Transverse colon (tissue), 4 donors: ENCODE measurements around the gene ENAH. TPM values are rescaled to one million over a fixed set of nuclear protein-coding genes. Genes with fewer than 3 reads are reported as not detected.

Experiments used
- DNase-seq: peaks from one replicate; pipeline ENCODE4 v3.0.0-alpha.2; 2019
- H3K27ac ChIP-seq, 4 donors: fragments of 200-600 bp; sonication (generic); 2 replicates each; pipeline ENCODE4 v1.5.1; 2016 to 2018; ENCODE audit warnings: inconsistent platforms in 4 of 4
- H3K27me3 ChIP-seq: fragments of 200-600 bp; sonication (generic); 2 replicates; pipeline ENCODE4 v1.5.1; 2017; ENCODE audit warnings: inconsistent platforms
- H3K36me3 ChIP-seq, 4 donors: fragments of 200-600 bp; sonication (generic); 2 replicates each; pipeline ENCODE4 v1.5.1; 2017 to 2019; ENCODE audit warnings: inconsistent platforms in 4 of 4
- H3K4me1 ChIP-seq, 4 donors: fragments of 200-600 bp; sonication (generic); 2 replicates each; pipeline ENCODE4 v1.5.1; 2017 to 2020; ENCODE audit warnings: inconsistent platforms in 4 of 4
- H3K4me3 ChIP-seq, 4 donors: fragments of 200-600 bp; sonication (generic); 1 replicate in 1 of 4; 2 replicates in 3 of 4; pipeline versions ENCODE4 v1.5.1 to v1.6.1; 2017 to 2019; ENCODE audit warnings: inconsistent platforms in 4 of 4
- H3K9me3 ChIP-seq, 2 donors: fragments of 200-600 bp; sonication (generic); 2 replicates each; pipeline ENCODE4 v1.5.1; 2017 to 2019; ENCODE audit warnings: inconsistent platforms in 2 of 2
- CTCF ChIP-seq, 5 experiments: fragments of 200-600 bp in 3 of 5; fragments of 450-650 bp in 2 of 5; sonication (generic) in 3 of 5; IDR thresholded peaks; 1 replicate in 2 of 5; 2 replicates in 3 of 5; pipeline ENCODE4 v1.5.1; 2016 to 2017; ENCODE audit warnings: antibody characterized with exemption in 5 of 5, inconsistent platforms in 3 of 5, mild to moderate bottlenecking in 2 of 5, moderate library complexity in 1 of 5
- EP300 ChIP-seq: sonication (generic); formaldehyde crosslinking; IDR thresholded peaks from one replicate; pipeline ENCODE4 v1.6.1; 2017; ENCODE audit warnings: antibody characterized with exemption, low read depth
- POLR2A ChIP-seq: fragments of 450-650 bp; IDR thresholded peaks from one replicate; pipeline ENCODE4 v1.6.1; 2016; ENCODE audit warnings: antibody characterized with exemption, mild to moderate bottlenecking, moderate library complexity
- POLR2AphosphoS5 ChIP-seq, 3 donors: sonication (generic); formaldehyde crosslinking; IDR thresholded peaks; one replicate each; pipeline ENCODE4 v1.6.1; 2016; ENCODE audit warnings: antibody characterized with exemption in 3 of 3
- WGBS, 2 donors: methylation state at CpG; one replicate each; pipeline ENCODE4 v1.1.5; 2018; ENCODE audit warnings: low coverage in 1 of 2; 5-methylcytosine and 5-hydroxymethylcytosine counted together
- in situ Hi-C, 4 donors: fragments of 200-750 bp; cut with MboI; loops; one replicate each; pipeline versions ENCODE4 v1.15.0 to v1.15.1; 2017; ENCODE audit warnings: low sequenced_read_pairs in 3 of 4, low pct_ligation_motif_present in 1 of 4, low pct_unique_long_range_greater_than_20kb in 1 of 4
- intact Hi-C: fragments of 100-400 bp; cut with DNase I; formaldehyde crosslinking; loops from one replicate; pipeline ENCODE4 v1.15.1; 2023; ENCODE audit warnings: low total_unique reads
- total RNA-seq, 4 donors: library from RNA; depleted of rRNA; stranded (reverse); fragments of >200 nt; gene quantifications; one replicate each; pipeline ENCODE4 v1.1.0, GENCODE V29; 2016

ENAH gene
- total RNA-seq, 4 donors from 2014 or later, result 14.7 to 140 (median 33.9) TPM

- H3K9me3 ChIP-seq, result no peaks in the 10 kb centered on the region
- whole genome bisulfite sequencing, 2 donors, result 89 to 90% methylated on average over 4 to 24 of the region's 25 CpGs
- peak overlapping the region; percentile 8 to 93 (median 90) for H3K27ac ChIP-seq
- in situ Hi-C loops (no loop called here), intact Hi-C loops (no loop called here)
- H3K36me3 ChIP-seq, result no peaks in the 10 kb centered on the region
- DNase-seq, result peak; percentile 7
- TF ChIP-seq POLR2AphosphoS5 (IDR thresholded peaks at IDR 0.05) (no peak), EP300 (no peak), CTCF (IDR thresholded peaks at IDR 0.05) (no peak), POLR2A (no peak)
- no peaks in the 10 kb centered on the region for H3K27me3 ChIP-seq
- no peak overlapping the region for H3K4me3 ChIP-seq
- peaks cover 17 to 49% (median 34%) of the 10 kb centered on the region in 4 donors for H3K4me1 ChIP-seq
Measured at GRCh38 chr1:225451840-225452515, 200.9 kb downstream of the ENAH start.

GRCh38 chr1:225451340-225451739 is 201.6 kb downstream of the ENAH start:
- intact Hi-C loops, result no loop called here
- TF ChIP-seq POLR2A (no peak), EP300 (no peak), POLR2AphosphoS5 (IDR thresholded peaks at IDR 0.05) (no peak), CTCF (IDR thresholded peaks at IDR 0.05) (no peak)
- no peaks in the 10 kb centered on the region for H3K36me3 ChIP-seq
- 89% methylated on average over 5 of the region's 6 CpGs; no CpG with 5 or more reads in 1 of the 2 donors for WGBS, 2 donors
- in situ Hi-C loops, result no loop called here
- H3K4me1 ChIP-seq, result peaks cover 23 to 55% (median 40%) of the 10 kb centered on the region in 4 donors
- H3K9me3 ChIP-seq, result no peaks in the 10 kb centered on the region
- no peaks in the 10 kb centered on the region for H3K27me3 ChIP-seq
- peak overlapping the region; percentile 89 to 93 (median 92) for H3K27ac ChIP-seq
- H3K4me3 ChIP-seq, result no peak overlapping the region
- peak; percentile 5 for DNase-seq

GRCh38 chr1:225450491-225451191 is 202.3 kb downstream of the ENAH start:
- DNase-seq, result peak; percentile 16
- H3K4me3 ChIP-seq, result no peak overlapping the region
- H3K27me3 ChIP-seq, result no peaks in the 10 kb centered on the region
- 62 to 89% methylated on average over 3 to 12 of the region's 12 CpGs for whole genome bisulfite sequencing, 2 donors
- H3K27ac ChIP-seq, result peak overlapping the region; percentile 89 to 93 (median 92)
- peaks cover 30 to 62% (median 47%) of the 10 kb centered on the region in 4 donors for H3K4me1 ChIP-seq
- H3K9me3 ChIP-seq, result no peaks in the 10 kb centered on the region
- H3K36me3 ChIP-seq, result no peaks in the 10 kb centered on the region
- in situ Hi-C loops (no loop called here), intact Hi-C loops (no loop called here)
- TF ChIP-seq POLR2AphosphoS5 (IDR thresholded peaks at IDR 0.05) (no peak), POLR2A (no peak), CTCF (IDR thresholded peaks at IDR 0.05) (no peak), EP300 (no peak)

GRCh38 chr1:225449774-225450173 is 203.1 kb downstream of the ENAH start:
- in situ Hi-C loops, result no loop called here
- WGBS, 2 donors, result 87% methylated on average over 5 of the region's 5 CpGs; no CpG with 5 or more reads in 1 of the 2 donors
- Histone ChIP-seq H3K27me3 (no peaks in the 10 kb centered on the region), H3K4me1 (peaks cover 36 to 65% (median 55%) of the 10 kb centered on the region in 4 donors), H3K4me3 (no peak overlapping the region), H3K36me3 (no peaks in the 10 kb centered on the region), H3K9me3 (no peaks in the 10 kb centered on the region), H3K27ac (peak overlapping the region; percentile 89 to 93 (median 92))
- intact Hi-C loops, result no loop called here
- TF ChIP-seq EP300 (no peak), CTCF (IDR thresholded peaks at IDR 0.05) (no peak)
- peak; percentile 7 for DNase-seq
